Aorta (tissue), 5 donors: ENCODE results near the gene LEMD3. TPM values are rescaled to one million over a fixed set of nuclear protein-coding genes. Genes with fewer than 3 reads are reported as not detected.

Source experiments
- ATAC-seq: fragments of 200-7000 bp; cut with Tn5 transposase; one replicate; pipeline ENCODE4 v1.9.1; 2022; ENCODE audit warnings: moderate library complexity; ENCODE audit not compliant: low FRiP score
- DNase-seq, 2 donors: peaks; one replicate each; pipeline ENCODE4 v3.0.0-alpha.2; 2020
- H3K27ac ChIP-seq, 2 donors: one replicate each; pipeline ENCODE4 v1.5.1; 2013; ENCODE audit warnings: low read length in 2 of 2, mild to moderate bottlenecking in 2 of 2, moderate library complexity in 2 of 2, control low read depth in 1 of 2, inconsistent platforms in 1 of 2, low read depth in 1 of 2
- H3K27me3 ChIP-seq, 2 donors: one replicate each; pipeline ENCODE4 v1.6.1; 2013; ENCODE audit warnings: control low read depth in 1 of 2, low read length in 1 of 2, mild to moderate bottlenecking in 1 of 2, moderate library complexity in 1 of 2; ENCODE audit not compliant: insufficient read depth in 2 of 2, control insufficient read depth in 1 of 2
- H3K36me3 ChIP-seq, 2 donors: one replicate each; pipeline ENCODE4 v1.6.1; 2013; ENCODE audit warnings: control low read depth in 1 of 2, low read length in 1 of 2, mild to moderate bottlenecking in 1 of 2; ENCODE audit not compliant: insufficient read depth in 2 of 2, control insufficient read depth in 1 of 2
- H3K4me1 ChIP-seq, 2 donors: one replicate each; pipeline ENCODE4 v1.6.1; 2013; ENCODE audit warnings: low read length in 2 of 2, control low read depth in 1 of 2, mild to moderate bottlenecking in 1 of 2, moderate library complexity in 1 of 2; ENCODE audit not compliant: insufficient read depth in 2 of 2, control insufficient read depth in 1 of 2
- H3K4me3 ChIP-seq, 2 donors: one replicate each; pipeline ENCODE4 v1.5.1; 2013; ENCODE audit warnings: low read length in 2 of 2, control low read depth in 1 of 2, mild to moderate bottlenecking in 1 of 2
- H3K9me3 ChIP-seq: one replicate; pipeline ENCODE4 v1.6.1; 2013; ENCODE audit warnings: mild to moderate bottlenecking, low read length; ENCODE audit not compliant: control insufficient read depth
- WGBS, 2 donors: extraction: QIAGEN DNeasy Blood & Tissue Kit; methylation state at CpG; one replicate each; pipeline ENCODE4 v1.1.7; 2013; 5-methylcytosine and 5-hydroxymethylcytosine counted together
- intact Hi-C, 2 donors: fragments of 100-400 bp; cut with DNase I; formaldehyde crosslinking; loops; one replicate each; pipeline versions ENCODE4 v1.14.2 to v1.15.0; 2022
- polyA plus RNA-seq, 2 donors: library from polyadenylated mRNA; stranded (reverse); fragments of 200-250 nt; gene quantifications; one replicate each; pipeline ENCODE4 v1.2.3, GENCODE V29; 2013
- total RNA-seq, 2 donors: library from RNA; stranded (reverse); fragmentation: NEBNext Ultra II Directional; extraction: Animal tissue kit (Norgen Biotek cat#: 25700); gene quantifications; one replicate each; pipeline ENCODE4 v1.2.1, GENCODE V29; 2021
- donor health status: healthy with polysubstance abuse.
- donor health status: Bipolar disorder and iron deficiency.
- donor health status: DM: no; HTN: no; CAD: no.
- donor health status: DM: no; HTN: no; CAD: no.
- donor health status: DM: yes; HTN: yes; CAD: no.

LEMD3 gene
- total and polyA plus RNA-seq, 4 donors = 4.3 to 32.0 (median 20.8) TPM

GRCh38 chr12:65195387-65196055 lies 26.1 kb downstream of the LEMD3 start:
- Histone ChIP-seq H3K9me3 (no peaks in the 10 kb centered on the region), H3K27ac (no peak overlapping the region), H3K4me1 (peaks cover 1 to 7% of the 10 kb centered on the region in 2 donors), H3K36me3 (no peaks in the 10 kb centered on the region), H3K4me3 (no peak overlapping the region), H3K27me3 (no peaks in the 10 kb centered on the region)
- DNase-seq (no peak), ATAC-seq (no peak)
- 62 to 73% methylated on average over 2 of the region's 2 CpGs for WGBS, 2 donors
- intact Hi-C loops = no loop called here

GRCh38 chr12:65196762-65197567 lies 27.6 kb downstream of the LEMD3 start:
- no peak overlapping the region for H3K4me3 ChIP-seq
- no peaks in the 10 kb centered on the region for H3K27me3 ChIP-seq
- no peaks in the 10 kb centered on the region for H3K9me3 ChIP-seq
- ATAC-seq (no peak), DNase-seq (no peak)
- intact Hi-C loops = no loop called here
- WGBS, 2 donors = 92 to 93% methylated on average over 2 of the region's 2 CpGs
- H3K4me1 ChIP-seq = peaks cover 1 to 7% of the 10 kb centered on the region in 2 donors
- no peak overlapping the region for H3K27ac ChIP-seq
- no peaks in the 10 kb centered on the region for H3K36me3 ChIP-seq

- ATAC-seq (no peak), DNase-seq (no peak)
- no peaks in the 10 kb centered on the region for H3K27me3 ChIP-seq
- WGBS, 2 donors = 89 to 91% methylated on average over 2 of the region's 2 CpGs
- H3K9me3 ChIP-seq = no peaks in the 10 kb centered on the region
- intact Hi-C loops = no loop called here
- H3K27ac ChIP-seq = no peak overlapping the region
- peaks cover 1 to 7% of the 10 kb centered on the region in 2 donors for H3K4me1 ChIP-seq
- H3K36me3 ChIP-seq = no peaks in the 10 kb centered on the region
- H3K4me3 ChIP-seq = no peak overlapping the region
Observed at GRCh38 chr12:65199604-65200003, 30.2 kb downstream of the LEMD3 start.

GRCh38 chr12:65200007-65200665 lies 30.8 kb downstream of the LEMD3 start:
- 93 to 94% methylated on average over 6 of the region's 6 CpGs for WGBS, 2 donors
- no peaks in the 10 kb centered on the region for H3K36me3 ChIP-seq
- H3K27me3 ChIP-seq = no peaks in the 10 kb centered on the region
- H3K4me3 ChIP-seq = no peak overlapping the region
- ATAC-seq = no peak
- no peaks in the 10 kb centered on the region for H3K9me3 ChIP-seq
- H3K27ac ChIP-seq = no peak overlapping the region
- DNase-seq = no peak
- intact Hi-C loops = no loop called here
- peaks cover 1 to 5% of the 10 kb centered on the region in 2 donors for H3K4me1 ChIP-seq

GRCh38 chr12:65203376-65203775 lies 34.0 kb downstream of the LEMD3 start:
- ATAC-seq (no peak), DNase-seq (no peak)

GRCh38 chr12:65204886-65205525 lies 35.6 kb downstream of the LEMD3 start:
- Histone ChIP-seq H3K36me3 (no peaks in the 10 kb centered on the region), H3K4me1 (peaks cover 0 to 2% of the 10 kb centered on the region in 2 donors), H3K27me3 (no peaks in the 10 kb centered on the region), H3K4me3 (no peak overlapping the region), H3K27ac (no peak overlapping the region), H3K9me3 (no peaks in the 10 kb centered on the region)
- DNase-seq (no peak), ATAC-seq (no peak)
- WGBS, 2 donors = 95 to 100% methylated on average over 2 of the region's 2 CpGs
- intact Hi-C loops = no loop called here

More at GRCh38 chr12:65203376-65203775, 34.0 kb downstream of the LEMD3 start:
- Histone ChIP-seq H3K27me3 (no peaks in the 10 kb centered on the region), H3K27ac (no peak overlapping the region), H3K4me1 (peaks cover 0 to 2% of the 10 kb centered on the region in 2 donors), H3K36me3 (no peaks in the 10 kb centered on the region), H3K4me3 (no peak overlapping the region), H3K9me3 (no peaks in the 10 kb centered on the region)
- intact Hi-C loops = no loop called here

- no peak overlapping the region for H3K27ac ChIP-seq
- ATAC-seq (no peak), DNase-seq (no peak)
- H3K36me3 ChIP-seq = no peaks in the 10 kb centered on the region
- H3K27me3 ChIP-seq = no peaks in the 10 kb centered on the region
- no peaks in the 10 kb centered on the region for H3K9me3 ChIP-seq
- intact Hi-C loops = no loop called here
- H3K4me3 ChIP-seq = no peak overlapping the region
- peaks cover 0 to 2% of the 10 kb centered on the region in 2 donors for H3K4me1 ChIP-seq
Observed at GRCh38 chr12:65205886-65206285, 36.5 kb downstream of the LEMD3 start.

GRCh38 chr12:65208125-65208524 lies 38.7 kb downstream of the LEMD3 start:
- no peak for ATAC-seq
- no peaks in the 10 kb centered on the region for H3K9me3 ChIP-seq
- no peaks in the 10 kb centered on the region for H3K36me3 ChIP-seq
- H3K4me3 ChIP-seq = no peak overlapping the region
- WGBS, 2 donors = 96 to 97% methylated on average over 2 of the region's 2 CpGs
- no peaks in the 10 kb centered on the region for H3K27me3 ChIP-seq
- peaks cover 0 to 2% of the 10 kb centered on the region in 2 donors for H3K4me1 ChIP-seq
- no peak overlapping the region for H3K27ac ChIP-seq
- no peak for DNase-seq
- intact Hi-C loops = no loop called here
